SU-DHL-6 (cell line): ENCODE data around the gene HDAC7.
A peak's percentile ranks its signal among the peaks of the same experiment; 100 is the strongest.

Experiments
- H2AFZ ChIP-seq: fragments of 200-600 bp; sonication (generic); 2 replicates; pipeline ENCODE4 v1.6.1; 2014; ENCODE audit warnings: low read depth, mild to moderate bottlenecking, moderate library complexity, mixed read lengths, antibody characterized with exemption, low read length; ENCODE audit not compliant: severe bottlenecking
- H3F3A ChIP-seq: fragments of 200-600 bp; shearing (Covaris generic); 2 replicates; pipeline ENCODE4 v1.6.0; 2016; ENCODE audit warnings: antibody characterized with exemption, mild to moderate bottlenecking; ENCODE audit not compliant: insufficient read depth
- H3K27ac ChIP-seq: fragments of 200-600 bp; sonication (generic); 2 replicates; pipeline ENCODE4 v1.5.1; 2016; ENCODE audit warnings: low read depth, mild to moderate bottlenecking, low read length, moderate library complexity, mixed read lengths
- H3K27me3 ChIP-seq: fragments of 200-600 bp; sonication (generic), shearing (Covaris generic); 2 replicates; pipeline ENCODE4 v1.6.0; 2014; ENCODE audit warnings: mild to moderate bottlenecking, low read length
- H3K36me3 ChIP-seq: fragments of 200-600 bp; sonication (generic); 2 replicates; pipeline ENCODE4 v1.6.1; 2014; ENCODE audit warnings: mild to moderate bottlenecking, low read length, mixed read lengths
- H3K4me2 ChIP-seq: fragments of 300-600, 200-600 bp; shearing (Covaris generic), sonication (generic); 2 replicates; pipeline ENCODE4 v1.6.0; 2014; ENCODE audit warnings: low read length, low read depth, mild to moderate bottlenecking; ENCODE audit not compliant: poor library complexity, severe bottlenecking
- H3K4me3 ChIP-seq: fragments of 200-600 bp; sonication (generic); 2 replicates; pipeline ENCODE4 v1.5.1; 2014; ENCODE audit warnings: antibody characterized with exemption, low read length, mild to moderate bottlenecking, mixed read lengths; ENCODE audit not compliant: insufficient read depth, poor library complexity, severe bottlenecking
- H3K79me2 ChIP-seq: fragments of 200-600 bp; sonication (generic); 2 replicates; pipeline ENCODE4 v1.6.1; 2014; ENCODE audit warnings: mild to moderate bottlenecking, low read length, moderate library complexity; ENCODE audit not compliant: insufficient read depth
- H3K9ac ChIP-seq: fragments of 200-600 bp; sonication (generic); 2 replicates; pipeline ENCODE4 v1.7.0; 2014; ENCODE audit warnings: mild to moderate bottlenecking, low read length
- H3K9me2 ChIP-seq: fragments of 200-600 bp; sonication (generic); replicated peaks from 2 replicates; pipeline ENCODE4 v1.6.1; 2014; ENCODE audit warnings: low read length; ENCODE audit not compliant: insufficient read depth
- H3K9me3 ChIP-seq: fragments of 200-600 bp; sonication (generic); 2 replicates; pipeline ENCODE4 v1.6.1; 2014; ENCODE audit warnings: low read length, mixed read lengths; ENCODE audit not compliant: insufficient read depth
- H4K20me1 ChIP-seq: fragments of 200-600 bp; sonication (generic); 2 replicates; pipeline ENCODE4 v1.6.1; 2014; ENCODE audit warnings: low read depth, mild to moderate bottlenecking, antibody characterized with exemption, low read length, moderate library complexity, mixed read lengths
- EZH2phosphoT487 ChIP-seq: fragments of 200-600 bp; sonication (generic), shearing (Covaris generic); conservative IDR thresholded peaks from 2 replicates; pipeline ENCODE4 v1.6.1; 2018; ENCODE audit warnings: mild to moderate bottlenecking, antibody characterized with exemption, low read length, moderate library complexity, mixed read lengths
- TF ChIP-seq, protein P1 (sequence below): fragments of 200-600 bp; sonication (generic); IDR thresholded peaks from one replicate; pipeline ENCODE4 v1.5.1; 2017; ENCODE audit warnings: antibody characterized with exemption, mild to moderate bottlenecking, low read length, moderate library complexity; ENCODE audit not compliant: insufficient read depth, poor library complexity, severe bottlenecking

The HDAC7 gene

DNA sequence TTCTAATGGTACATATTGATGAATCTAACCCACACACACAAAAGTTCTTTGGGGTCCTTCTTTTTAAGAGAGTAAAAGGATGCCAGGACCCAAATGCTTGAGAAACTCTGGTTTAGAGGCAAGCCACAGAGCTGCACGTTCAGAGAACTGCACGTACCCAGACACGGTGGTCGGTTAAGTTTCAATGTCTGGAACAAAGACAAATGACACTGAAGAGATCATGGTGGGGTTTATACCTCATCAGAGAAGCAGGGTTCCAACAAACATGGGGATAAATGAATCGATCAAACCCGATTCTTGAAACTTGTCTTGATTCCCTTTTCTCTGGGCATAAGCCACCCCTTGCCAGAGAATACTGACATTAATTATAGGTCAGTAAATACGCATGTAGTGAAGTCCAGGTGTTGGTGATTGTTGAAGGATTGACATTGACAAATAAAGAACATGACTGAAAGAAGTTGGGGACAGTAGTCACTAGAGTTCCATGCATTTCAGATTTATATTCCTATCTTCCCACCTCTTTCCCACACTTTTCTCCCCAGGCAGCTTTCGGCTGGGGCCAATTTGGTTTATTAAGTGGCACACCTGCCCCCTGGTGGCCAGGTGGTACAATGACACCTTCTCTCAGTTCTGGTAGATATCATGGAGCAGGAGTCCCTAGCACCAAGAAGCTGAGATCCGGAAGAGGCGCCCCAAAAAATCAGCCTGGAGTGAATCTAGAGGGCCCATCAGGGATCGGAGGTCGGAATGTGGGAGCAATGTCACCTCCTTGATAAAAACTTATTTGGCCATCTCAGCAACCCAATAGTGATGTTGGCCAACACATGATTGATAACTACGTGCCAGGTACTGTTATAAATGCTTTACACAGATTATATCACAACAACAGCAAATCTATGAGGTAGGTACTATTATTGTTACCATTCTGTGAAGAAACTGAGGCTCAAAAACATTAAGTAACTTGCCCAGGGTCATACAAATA is 17.8 kb upstream of the HDAC7 start:
- peak overlapping the region; percentile 78 for H3K4me2 ChIP-seq
- no peak overlapping the region for H2AFZ ChIP-seq

DNA sequence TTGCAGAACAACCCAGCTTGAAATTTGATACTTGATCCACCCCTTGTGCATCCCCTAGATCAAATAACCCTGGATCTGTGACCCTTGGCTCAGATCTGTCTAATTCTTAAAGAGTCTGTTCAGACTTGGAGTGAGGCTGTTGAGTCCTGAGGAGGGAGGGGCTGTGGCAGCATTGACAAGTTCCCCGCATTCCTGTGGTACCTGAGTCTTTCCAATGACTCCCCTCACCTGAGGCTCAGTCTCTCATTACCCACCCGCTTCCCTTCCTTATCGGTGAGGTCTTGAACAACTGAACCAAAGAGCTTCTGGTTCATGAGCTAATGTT is 16.1 kb upstream of the HDAC7 start:
- H3K27me3 ChIP-seq = no peaks in the 10 kb centered on the region
- no peaks in the 10 kb centered on the region for H3K79me2 ChIP-seq
- no peaks in the 10 kb centered on the region for H3K36me3 ChIP-seq
- no peaks in the 10 kb centered on the region for H3K9me3 ChIP-seq
- H2AFZ ChIP-seq = no peak overlapping the region
- peak overlapping the region; percentile 94 for H3K27ac ChIP-seq
- TF ChIP-seq EZH2phosphoT487 = no peak
- TF ChIP-seq, protein P1, sequence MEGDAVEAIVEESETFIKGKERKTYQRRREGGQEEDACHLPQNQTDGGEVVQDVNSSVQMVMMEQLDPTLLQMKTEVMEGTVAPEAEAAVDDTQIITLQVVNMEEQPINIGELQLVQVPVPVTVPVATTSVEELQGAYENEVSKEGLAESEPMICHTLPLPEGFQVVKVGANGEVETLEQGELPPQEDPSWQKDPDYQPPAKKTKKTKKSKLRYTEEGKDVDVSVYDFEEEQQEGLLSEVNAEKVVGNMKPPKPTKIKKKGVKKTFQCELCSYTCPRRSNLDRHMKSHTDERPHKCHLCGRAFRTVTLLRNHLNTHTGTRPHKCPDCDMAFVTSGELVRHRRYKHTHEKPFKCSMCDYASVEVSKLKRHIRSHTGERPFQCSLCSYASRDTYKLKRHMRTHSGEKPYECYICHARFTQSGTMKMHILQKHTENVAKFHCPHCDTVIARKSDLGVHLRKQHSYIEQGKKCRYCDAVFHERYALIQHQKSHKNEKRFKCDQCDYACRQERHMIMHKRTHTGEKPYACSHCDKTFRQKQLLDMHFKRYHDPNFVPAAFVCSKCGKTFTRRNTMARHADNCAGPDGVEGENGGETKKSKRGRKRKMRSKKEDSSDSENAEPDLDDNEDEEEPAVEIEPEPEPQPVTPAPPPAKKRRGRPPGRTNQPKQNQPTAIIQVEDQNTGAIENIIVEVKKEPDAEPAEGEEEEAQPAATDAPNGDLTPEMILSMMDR = no peak
- H3K4me2 ChIP-seq = peak overlapping the region; percentile 78
- H3K9ac ChIP-seq = peak overlapping the region; percentile 37
- no peaks in the 10 kb centered on the region for H3K9me2 ChIP-seq
- H4K20me1 ChIP-seq = no peaks in the 10 kb centered on the region
- H3K4me3 ChIP-seq = no peak overlapping the region
- H3F3A ChIP-seq = peaks cover 60% of the 10 kb centered on the region

More for the DNA sequence above, 17.8 kb upstream of the HDAC7 start:
- Histone ChIP-seq H3K36me3 (no peaks in the 10 kb centered on the region), H3K4me3 (no peak overlapping the region), H3K9me2 (no peaks in the 10 kb centered on the region), H3K27me3 (no peaks in the 10 kb centered on the region), H3K79me2 (no peaks in the 10 kb centered on the region), H3F3A (peaks cover 48% of the 10 kb centered on the region), H4K20me1 (no peaks in the 10 kb centered on the region), H3K27ac (peak overlapping the region; percentile 94), H3K9ac (peak overlapping the region; percentile 37), H3K9me3 (no peaks in the 10 kb centered on the region)
- no peak for TF ChIP-seq EZH2phosphoT487
- TF ChIP-seq, protein P1 = peak; percentile 87

DNA sequence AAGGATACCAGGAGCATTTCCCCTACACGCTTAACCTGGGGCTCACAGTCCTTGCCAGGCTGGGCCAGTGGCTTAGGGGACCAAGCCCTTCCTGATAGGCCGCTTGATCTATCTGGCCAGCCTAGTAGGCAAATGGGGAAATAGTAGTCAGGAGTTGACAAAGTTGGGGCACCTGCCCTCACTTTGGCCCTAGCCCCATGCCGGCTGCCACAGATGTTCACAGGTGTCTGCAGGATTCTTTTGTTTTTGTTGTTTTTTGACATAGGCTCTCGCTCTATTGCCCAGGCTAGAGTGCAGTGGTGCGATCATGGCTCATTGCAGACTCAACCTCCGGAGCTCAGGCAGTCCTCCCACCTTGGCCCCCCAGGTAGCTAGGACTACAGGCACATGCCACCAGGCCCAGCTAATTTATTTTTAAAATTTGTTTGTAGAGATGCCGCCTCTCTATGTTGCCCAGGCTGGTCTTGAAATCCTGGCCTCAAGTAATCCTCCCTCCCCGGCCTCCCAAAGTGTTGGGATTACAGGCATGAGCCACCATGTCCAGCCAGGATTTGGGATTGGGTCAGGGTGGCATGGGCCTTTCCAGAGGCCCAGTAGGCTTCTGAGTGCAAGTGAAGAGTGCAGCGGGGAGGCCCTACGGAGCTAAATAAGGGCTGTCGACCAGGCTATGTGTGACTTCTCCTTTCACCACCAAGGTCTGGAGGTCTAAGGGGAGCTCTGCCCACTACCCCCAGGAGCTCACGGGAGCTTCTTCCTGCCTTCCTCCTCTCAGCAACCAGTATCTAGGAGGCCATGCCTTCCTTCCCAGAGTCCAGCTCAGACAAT is 15.5 kb upstream of the HDAC7 start:
- Histone ChIP-seq H3F3A (peaks cover 60% of the 10 kb centered on the region), H3K36me3 (no peaks in the 10 kb centered on the region), H3K4me3 (no peak overlapping the region), H3K27me3 (no peaks in the 10 kb centered on the region), H4K20me1 (no peaks in the 10 kb centered on the region), H3K9ac (peak overlapping the region; percentile 56), H3K27ac (peak overlapping the region; percentile 94), H3K79me2 (no peaks in the 10 kb centered on the region), H3K4me2 (peak overlapping the region; percentile 78), H3K9me3 (no peaks in the 10 kb centered on the region), H3K9me2 (no peaks in the 10 kb centered on the region), H2AFZ (no peak overlapping the region)
- TF ChIP-seq, protein P1 = no peak
- no peak for TF ChIP-seq EZH2phosphoT487
